GM13977 (cell line): Measurements from ENCODE around the gene SERPINI2.

Experiments used
- DNase-seq: peaks from one replicate; pipeline ENCODE4 v3.0.0; 2012; ENCODE audit warnings: low spot score
- CTCF ChIP-seq: IDR thresholded peaks from 2 replicates; pipeline ENCODE4 v1.5.1; 2012; ENCODE audit warnings: mild to moderate bottlenecking, control low read depth; ENCODE audit not compliant: insufficient read depth; ENCODE audit errors: extremely low read depth, missing control alignments
- in situ Hi-C: fragments of 300-500 bp; cut with MboI; formaldehyde crosslinking; loops from one replicate; pipeline ENCODE4 v1.12.0; 2022; ENCODE audit warnings: low sequenced_read_pairs, low pct_unique_long_range_greater_than_20kb, mixed read lengths, inconsistent platforms; ENCODE audit not compliant: unreplicated experiment

The SERPINI2 gene

GRCh38 chr3:167483708-167484475, 10.1 kb upstream of the SERPINI2 start:
- in situ Hi-C loops: no loop called here
- no peak for TF ChIP-seq CTCF
- no peak for DNase-seq

GRCh38 chr3:167481164-167481563, 7.3 kb upstream of the SERPINI2 start:
- no peak for DNase-seq
- TF ChIP-seq CTCF: no peak
- in situ Hi-C loops: no loop called here

GRCh38 chr3:167480748-167481147, 6.9 kb upstream of the SERPINI2 start:
- in situ Hi-C loops: no loop called here

GRCh38 chr3:167469381-167469780, 4.5 kb downstream of the SERPINI2 start:
- in situ Hi-C loops: no loop called here
- no peak for DNase-seq
- no peak for TF ChIP-seq CTCF

More at GRCh38 chr3:167480748-167481147, 6.9 kb upstream of the SERPINI2 start:
- no peak for DNase-seq
- TF ChIP-seq CTCF: no peak

- in situ Hi-C loops: no loop called here
- DNase-seq: no peak
- TF ChIP-seq CTCF: no peak
These were observed 5.8 kb downstream of the SERPINI2 start for GRCh38 chr3:167467848-167468611.

- in situ Hi-C loops: no loop called here
- no peak for DNase-seq
- TF ChIP-seq CTCF: no peak
These were observed 6.9 kb downstream of the SERPINI2 start for GRCh38 chr3:167466966-167467365.
